Stimulated activated CD4-positive, alpha-beta T cell treated with anti-CD3 and anti-CD28 coated beads, Interleukin-1b, Interleukin-23, amount 100 ng/mL, for 48 hours (primary cell): Measurements from ENCODE around the gene SLC9A1.

ENCODE experiments used
- DNase-seq: peaks from one replicate; pipeline ENCODE4 v3.0.0-alpha.2; 2020

The SLC9A1 gene

DNA sequence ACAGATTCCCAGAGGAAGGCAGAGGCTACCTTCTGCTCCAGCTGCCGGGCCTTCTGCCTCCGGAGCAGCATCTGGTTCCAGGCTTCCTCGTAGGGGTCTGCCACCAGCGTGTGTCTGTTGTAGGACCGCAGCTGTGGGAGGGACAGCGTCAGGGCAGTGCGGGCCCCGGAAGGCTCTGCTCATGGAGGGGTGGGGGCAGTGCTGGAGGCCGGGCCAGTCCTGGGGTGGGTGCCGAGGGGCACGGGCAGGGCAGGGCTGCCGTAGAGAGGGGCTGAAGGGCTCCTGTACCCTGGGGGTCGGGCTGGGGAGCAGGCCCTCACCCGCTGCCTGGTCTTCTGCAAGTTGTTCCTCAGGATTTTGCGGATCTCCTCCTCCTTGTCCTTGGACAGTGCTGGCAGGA is 53.2 kb downstream of the SLC9A1 start:
- DNase-seq, result no peak

DNA sequence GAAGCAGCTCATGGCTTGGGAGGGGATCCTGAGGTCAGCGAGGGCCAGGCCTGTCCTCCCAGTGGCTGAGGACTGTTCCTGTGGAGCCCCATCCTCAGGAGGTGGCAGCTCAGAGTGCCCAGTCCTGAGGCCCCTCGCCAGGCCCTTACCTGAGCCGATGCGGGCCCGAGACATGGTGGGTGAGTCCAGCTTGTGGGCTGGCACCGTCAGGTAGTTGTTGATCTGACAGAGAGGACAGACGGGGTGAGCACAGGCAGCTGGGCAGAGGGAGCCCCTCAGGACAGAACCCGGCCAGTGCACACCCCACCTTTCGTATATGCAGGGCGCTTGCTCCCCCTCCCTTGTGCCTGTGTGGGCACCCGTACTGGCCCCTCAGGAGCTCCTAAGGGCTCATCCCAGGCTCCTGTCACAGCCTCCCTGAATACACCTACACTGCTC is 53.9 kb downstream of the SLC9A1 start:
- DNase-seq, result no peak

DNA sequence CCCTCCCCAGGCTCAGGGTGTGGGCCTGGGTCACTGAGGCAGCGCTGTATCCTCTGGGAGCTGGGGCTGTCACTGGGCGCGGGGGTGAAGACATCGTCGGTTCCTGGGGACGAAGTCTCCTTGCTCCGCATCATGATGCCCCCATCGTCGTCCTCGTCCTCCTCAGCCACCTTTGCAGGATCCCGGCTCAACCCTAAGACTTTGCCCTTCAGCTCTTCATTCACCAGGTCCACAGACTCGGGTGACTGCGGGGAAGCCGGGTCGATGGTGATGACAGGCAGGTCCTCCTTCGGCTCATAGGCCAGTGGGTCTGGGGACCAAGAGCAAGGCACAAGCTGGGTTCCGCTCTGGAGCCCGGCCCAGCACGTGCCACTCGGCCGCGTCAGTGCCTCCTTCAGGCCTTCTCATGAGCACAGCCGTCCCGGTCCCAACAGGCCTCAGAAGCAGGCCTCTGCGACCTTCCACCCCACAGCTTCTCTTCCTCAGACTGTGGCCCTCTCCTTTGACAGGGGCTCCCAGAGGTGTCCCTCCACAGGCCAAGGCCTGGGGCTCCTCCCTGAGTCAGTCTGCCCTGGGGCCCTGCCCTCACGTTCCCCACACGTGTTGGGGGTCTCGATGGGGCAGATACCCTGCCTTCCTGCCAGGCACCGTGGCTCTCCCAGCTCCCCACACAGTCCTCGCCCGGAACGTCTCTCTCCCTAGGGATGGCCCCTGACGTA is 54.4 kb downstream of the SLC9A1 start:
- DNase-seq, result no peak

DNA sequence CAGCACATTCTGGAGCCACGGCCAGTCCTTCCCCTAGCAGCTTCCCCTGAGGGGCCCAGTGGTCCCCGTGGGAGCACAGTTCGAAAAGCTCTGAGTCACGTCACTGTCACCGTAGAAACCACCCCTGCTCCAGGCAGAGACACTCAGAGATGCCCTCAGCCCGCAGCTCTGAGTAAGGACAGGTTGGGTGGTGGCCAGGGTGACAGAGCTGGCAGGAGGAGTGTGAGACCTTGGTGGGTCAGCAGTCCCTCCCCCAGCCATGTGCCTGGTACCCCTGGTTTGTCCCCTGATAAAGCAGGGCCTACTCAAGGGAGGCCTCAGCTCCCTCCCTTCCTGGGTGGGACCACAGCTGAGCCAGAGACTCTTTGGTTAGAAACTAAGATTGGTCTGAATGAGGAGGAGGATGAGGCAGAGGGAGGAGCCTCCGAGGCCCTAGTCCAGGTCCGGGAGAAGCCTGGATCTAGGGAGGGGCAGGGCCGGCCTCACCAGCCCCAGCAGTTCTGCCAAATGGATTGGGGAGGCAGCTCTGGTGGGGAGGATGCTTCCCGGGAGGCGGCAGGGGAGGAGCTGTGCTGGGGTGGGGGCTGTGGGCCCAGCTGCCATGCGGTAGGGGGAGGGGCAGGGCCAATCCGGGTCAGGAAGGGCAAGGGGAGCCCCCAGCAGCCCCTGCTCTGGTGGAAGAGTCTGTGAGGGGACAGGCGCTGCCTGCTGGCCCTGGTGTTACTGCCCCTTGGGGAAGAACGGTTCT is 55.2 kb downstream of the SLC9A1 start:
- DNase-seq, result peak; percentile 67

DNA sequence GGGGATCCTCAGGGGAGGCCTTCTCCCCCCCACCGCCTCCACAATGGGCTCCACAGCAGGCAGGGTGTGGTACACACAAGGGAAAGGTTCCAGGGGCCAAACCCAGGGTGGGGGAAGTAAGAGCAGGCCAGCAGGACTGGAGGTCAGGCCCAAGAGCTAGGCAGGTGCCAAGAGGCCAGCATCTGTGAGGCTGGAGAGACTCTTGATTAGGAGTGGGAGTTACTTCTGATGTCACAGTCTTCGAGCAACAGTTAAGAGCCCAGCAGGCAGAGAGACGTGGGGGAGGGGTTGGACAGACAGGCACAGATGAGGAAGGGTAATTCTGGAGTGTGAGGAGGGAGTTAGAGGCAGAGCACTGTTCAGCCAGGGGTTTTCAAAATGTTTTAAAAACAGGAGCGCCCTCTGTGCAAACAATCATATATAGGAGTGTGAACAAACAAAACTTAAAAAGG is 55.8 kb downstream of the SLC9A1 start:
- no peak for DNase-seq

DNA sequence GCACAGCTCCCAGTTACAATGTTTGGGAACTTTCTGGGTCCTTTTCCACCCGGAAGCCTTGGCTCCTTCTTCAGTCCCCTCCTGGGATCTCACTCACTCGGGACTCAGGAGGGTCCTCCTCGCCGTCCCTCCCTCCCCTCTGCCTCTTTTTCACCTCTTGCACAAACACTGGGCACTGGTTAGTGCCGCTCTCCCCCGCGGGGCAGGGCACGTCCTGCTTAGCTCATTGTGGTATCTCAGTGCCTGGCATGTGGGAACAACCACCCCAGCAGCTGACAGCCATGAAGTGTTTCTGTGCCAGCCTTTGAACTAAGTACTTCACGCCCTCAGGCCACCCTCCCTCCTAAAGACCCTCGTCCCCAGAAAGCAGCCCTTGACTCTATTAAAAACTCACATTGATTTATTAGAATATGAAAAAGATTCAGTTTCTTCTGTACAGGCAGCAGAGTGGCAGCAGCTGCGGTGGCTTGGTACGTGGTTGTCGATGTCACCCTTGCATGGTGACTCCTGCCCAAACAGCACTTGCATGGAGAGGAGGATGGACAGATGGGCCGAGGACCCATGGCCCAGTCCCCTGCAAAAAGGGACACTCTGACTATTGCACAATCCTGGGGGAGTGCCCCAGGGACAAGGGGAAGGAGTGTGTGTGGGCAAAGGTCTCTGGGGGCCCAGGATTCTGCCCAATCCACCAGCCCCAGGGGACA is 56.3 kb downstream of the SLC9A1 start:
- no peak for DNase-seq

DNA sequence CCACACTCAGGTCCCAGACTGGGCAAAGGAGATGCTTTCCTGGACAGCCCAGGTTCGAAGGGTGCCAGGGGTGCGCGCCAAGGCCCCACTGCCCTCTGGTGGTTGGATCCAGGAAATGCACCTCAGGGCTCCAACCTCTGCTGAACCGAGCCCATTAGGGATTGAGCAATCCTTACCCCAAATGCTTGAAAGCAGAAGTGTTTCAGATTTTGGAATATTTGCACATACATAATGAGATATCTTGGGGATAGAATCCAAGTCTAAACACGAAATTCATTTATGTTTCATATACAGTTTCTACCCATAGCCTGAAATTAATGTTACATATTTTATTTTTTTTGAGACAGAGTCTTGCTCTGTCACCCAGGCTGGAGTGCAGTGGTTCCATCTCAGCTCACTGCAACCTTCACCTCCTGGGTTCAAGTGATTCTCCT is 57.4 kb downstream of the SLC9A1 start:
- DNase-seq, result peak; percentile 73

DNA sequence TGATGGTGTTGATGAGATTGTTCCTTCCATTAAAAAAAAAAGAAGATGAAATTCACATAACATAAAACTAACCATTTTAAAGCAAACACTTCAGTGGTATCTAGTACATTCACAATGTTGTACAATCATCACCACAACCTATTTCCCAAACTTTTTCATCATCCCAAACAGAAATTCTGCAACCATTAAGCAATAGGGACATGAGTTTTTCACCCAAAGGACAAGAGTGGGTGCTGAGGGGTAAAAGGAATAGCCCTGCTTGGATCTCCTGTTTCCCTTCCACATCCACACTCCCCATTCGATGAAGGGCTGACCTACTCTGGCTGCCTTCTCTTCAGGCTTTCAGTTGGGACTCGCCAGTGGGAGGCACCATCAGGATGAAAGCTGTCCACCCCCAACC is 59.3 kb downstream of the SLC9A1 start:
- DNase-seq, result no peak

DNA sequence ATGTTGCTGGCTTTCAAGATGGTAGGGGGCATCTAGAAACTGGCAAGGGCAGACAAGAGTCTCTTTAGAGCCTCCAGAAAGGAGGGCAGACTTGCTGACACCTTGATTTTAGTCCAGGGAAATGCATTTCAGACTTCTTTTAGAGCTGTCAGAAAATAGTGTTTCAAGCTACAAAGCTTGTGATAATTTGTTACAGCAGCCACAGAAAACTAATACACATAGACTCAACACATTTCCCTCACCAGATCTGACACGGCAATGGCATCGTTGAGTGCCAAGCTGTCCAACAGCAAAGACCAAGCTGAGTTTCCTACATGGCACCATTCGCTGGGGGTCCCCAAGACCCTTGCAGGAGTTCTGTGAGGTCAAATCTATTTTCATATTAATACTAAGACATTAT is 62.0 kb downstream of the SLC9A1 start:
- DNase-seq, result no peak

DNA sequence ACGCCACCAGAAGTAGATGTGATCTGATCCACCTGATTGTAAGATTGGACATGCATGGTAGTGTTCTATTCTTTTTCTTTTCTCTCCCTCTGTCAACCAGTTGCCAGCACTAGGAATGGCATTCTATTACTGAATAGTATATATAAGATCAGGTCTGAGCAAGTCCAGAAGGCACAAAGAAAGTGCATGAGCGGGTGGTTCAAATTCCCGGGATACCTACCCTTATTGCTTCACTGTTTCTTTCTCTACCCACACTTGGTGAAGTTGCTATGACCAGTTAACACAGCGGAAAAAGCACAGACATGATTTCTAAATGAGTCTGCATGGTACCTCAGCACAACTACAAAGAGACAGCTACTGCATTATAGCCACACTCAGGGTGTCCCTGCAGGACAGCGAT is 64.0 kb downstream of the SLC9A1 start:
- no peak for DNase-seq

DNA sequence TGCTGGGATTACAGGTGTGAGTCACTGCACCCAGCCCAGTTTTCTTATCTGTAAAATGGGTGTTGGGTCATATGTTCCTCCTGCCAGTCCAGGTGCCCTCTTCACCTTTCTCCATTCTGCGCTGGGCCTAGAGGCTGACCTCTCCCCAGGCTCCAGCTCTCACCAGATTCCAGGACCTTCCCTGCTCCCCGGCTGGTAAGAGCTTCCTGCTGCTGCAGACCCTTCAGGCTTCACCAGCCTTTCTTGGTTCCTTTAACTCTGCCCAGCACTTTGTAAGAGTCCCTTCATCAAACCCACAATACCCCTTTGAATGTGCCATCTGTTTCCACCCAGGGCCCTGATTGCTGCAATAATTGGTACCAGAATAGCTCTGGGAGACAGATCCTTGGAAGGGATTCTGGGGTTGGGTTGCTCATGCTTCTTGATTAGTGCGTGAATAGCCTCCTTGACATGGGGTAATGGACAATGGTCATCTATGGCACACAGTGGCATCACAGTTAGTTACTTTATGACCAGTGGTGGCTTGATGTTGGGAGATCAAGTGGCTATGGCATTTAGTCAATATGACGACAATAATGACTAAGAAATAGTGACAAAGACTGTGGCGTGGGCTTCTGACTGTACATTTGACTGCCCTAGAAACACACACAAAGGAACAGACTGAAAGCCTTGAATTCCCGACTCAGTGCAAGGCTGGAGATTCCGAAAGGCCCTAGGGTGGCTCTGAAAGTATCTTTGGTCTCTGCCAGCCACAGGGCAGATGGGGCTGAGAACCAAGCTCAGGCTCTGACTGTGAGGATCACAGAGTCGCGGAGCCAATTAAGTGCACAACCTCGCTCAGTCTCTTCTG is 67.3 kb downstream of the SLC9A1 start:
- no peak for DNase-seq

DNA sequence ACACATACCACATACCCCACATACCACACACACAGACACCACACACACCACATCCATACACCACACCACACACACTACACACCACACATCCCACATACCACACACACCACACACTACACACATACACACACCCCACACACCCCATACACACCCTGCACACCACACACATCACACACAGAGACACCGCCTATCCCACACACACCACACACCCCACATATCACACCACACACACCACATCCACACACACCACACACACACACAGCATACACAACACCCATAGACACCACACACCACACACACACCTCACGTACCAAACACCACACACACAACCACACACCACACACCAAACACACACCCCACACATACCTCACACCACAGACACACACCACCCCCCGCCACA is 68.3 kb downstream of the SLC9A1 start:
- DNase-seq, result no peak

DNA sequence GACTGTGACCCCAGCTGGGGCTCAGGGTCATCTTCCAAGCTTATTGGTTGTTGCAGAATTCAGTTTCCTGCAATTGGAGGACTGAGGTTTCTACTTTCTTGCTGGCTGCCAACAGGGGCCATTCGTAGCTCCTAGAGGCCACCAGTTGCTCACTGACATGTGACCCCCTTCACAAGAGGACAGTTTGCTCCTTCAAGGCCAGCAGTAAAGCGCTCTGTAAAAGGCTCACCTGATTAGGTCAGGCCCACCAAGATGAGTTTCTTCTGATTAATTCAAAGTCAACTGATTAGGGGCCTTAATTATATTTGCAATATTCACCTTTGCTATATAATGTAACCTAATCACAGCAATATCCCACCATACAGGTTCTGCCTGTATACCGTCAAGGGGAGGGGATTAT is 68.9 kb downstream of the SLC9A1 start:
- DNase-seq, result no peak

DNA sequence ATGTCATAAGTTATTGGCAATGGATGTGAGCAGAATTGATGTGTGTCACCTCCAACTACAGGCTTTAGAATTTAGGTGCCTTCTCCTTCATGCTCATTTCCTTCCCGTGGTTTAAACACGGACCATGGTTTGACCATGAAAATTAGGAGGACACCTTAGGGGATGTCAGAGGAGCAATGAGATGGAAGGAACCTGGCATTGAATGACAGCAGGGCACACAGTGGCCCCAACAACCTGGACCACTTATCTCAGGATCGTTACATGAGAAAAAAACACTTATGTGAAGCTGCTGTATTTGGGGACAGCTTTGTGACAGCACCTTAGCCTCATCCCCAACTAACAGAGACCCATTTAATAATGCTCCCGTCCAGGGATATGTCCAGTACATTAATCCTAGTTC is 70.8 kb downstream of the SLC9A1 start:
- DNase-seq, result no peak

DNA sequence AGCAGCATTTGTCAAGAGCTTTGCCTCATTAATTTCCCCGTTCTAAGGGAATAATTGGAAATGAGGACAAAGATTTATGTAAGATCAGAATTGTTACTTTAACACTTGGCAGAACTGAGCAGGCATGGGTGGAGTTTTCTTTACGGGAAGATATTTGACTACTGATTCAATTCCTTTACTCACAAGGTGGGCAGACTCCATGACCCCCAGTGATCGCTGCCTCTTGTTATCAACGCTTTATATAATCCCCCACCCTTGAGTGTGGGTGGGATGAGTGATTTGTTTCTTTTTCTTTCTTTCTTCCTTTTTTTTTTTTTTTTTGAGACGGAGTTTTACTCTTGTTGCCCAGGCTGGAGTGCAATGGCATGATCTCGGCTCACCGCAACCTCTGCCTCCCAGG is 77.0 kb downstream of the SLC9A1 start:
- DNase-seq, result no peak

DNA sequence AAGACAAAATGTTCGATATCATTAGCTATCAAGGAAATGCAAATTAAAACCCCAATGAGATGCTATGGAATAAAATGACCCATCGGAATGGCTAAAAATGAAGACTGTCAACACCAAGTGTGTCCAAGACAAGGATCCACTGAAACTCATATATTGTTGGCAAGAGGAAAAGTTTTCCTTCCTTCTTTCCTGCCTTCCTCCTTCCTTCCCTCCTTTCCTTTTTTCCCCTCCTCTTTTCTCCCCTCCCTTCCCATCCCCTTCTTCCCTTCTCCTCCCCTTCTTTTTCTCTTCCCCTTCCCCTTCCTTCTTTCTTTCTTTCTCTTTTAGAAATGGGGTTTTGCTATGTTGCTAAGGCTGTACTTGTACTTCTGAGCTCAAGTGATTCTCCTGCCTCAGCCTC is 78.1 kb downstream of the SLC9A1 start:
- no peak for DNase-seq

DNA sequence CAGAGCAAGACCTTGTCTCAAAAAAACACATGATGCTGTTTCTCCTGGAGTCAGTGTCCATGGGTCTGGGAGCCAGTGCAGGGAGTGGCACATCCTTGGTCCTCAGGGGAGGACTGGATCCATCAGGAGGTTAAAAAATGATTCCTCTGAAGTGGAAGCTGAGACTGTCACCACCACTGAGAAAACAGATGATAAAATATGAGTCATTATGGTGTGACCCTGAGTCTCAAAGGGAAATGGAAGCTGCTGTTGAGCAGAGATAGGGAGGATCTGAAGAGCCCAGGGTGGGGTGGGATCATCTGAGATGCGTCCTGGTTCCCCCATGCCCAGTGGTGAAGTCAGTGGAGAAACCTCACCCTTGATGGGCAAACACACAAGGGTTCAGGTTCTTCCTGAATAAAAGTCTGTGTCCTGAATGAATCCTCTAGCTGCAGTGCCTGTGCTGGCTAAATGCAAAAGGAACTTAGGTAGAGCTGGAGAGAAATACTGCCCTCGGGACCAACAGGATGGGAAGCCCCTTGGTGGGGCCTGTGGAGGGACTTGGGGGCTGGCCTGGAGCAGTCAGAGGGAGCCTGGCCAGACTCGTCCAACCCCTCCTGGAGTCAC is 80.6 kb downstream of the SLC9A1 start:
- no peak for DNase-seq

DNA sequence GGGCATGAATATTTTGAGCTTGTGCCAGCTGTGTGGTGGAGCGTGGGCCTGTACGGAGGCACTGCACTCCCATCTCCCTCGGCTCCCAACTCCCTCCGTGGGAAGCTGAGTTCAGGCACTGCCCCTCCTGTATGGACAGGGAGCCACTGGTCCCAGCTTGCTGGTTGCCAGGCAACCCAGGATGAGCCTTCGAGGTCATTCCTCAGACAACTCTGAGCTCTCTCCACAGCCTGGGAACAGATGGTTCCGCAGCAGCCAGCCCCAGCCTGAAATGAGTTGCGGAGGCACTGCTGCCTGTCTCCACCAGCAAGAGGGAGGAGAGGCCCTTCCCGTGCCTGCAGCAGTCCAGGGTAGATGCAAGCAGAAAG is 83.9 kb downstream of the SLC9A1 start:
- no peak for DNase-seq

DNA sequence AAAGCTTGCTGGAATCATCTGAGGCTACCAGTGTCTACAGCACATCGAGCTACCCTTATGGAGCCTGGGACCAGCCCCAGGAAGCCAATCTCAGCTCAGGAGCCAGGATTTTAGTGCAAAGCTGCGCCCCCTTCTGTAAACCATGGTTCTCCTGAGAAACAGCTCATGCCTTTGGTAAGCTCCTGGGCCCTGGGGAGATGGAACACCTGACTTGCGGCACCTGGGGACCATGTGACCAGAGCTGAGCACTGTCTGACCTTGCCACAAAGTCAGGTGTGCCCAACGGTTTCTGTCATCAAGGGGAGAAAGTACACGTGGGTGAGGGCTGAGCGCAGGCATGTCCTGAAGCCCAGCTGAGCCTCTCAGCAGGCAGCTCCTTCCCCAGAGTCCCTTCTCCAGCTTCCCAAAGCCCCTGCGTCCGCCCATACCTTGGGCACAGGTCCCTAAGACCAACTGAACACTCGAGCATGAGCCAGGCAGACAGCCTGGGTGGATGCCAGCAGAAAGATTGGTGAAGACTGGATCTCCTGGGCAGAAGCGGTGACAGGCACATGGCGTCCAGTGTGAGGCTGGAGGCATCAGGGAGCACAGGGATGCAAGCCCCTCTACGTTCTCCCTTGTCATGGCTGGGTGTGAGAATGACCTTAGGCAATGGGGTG is 84.4 kb downstream of the SLC9A1 start:
- no peak for DNase-seq

DNA sequence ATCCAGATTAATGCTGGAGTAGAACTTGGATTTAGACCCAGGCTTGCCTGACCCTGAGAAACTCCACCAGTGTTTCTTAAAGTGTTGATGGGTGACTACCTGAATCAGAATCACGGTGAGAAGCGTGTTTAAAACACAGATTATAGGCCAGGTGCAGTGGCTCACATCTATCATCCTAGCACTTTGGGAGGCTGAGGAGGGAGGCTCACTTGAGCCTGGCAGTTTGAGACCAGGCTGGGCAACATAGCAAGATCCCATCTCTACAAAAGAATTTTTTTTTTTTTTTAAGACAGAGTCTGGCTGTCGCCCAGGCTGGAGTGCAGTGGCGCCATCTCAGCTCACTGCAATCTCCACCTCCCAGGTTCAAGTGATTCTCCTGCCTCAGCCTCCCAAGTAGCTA is 86.0 kb downstream of the SLC9A1 start:
- DNase-seq, result no peak

DNA sequence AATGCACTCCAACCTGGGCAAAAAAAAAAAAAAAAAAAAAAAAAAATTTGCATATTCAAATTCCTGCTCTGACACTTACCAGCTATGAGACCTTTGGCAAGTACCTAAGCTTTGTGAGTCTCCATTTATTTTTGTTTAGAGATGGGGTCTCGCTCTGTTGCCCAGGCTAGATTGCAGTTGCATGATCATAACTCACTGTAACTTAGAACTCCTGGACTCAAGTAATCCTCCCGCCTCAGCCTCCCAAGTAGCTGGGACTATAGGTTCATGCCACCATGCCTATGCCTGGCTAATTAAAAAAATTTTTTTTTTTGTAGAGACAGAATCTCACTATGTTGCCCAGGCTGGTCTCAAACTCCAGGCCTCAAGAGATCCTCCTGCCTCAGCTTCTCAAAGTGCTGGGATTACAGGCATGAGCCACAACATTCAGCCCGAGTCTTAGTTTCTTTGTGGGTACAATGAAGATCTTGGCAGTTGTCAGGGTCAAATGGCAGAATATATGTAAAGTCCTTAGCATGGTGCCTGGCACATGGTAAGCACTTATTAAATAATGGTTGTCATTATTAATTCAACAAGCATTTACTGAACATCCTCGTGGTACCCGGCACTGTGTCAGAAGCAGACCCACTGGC is 88.8 kb downstream of the SLC9A1 start:
- DNase-seq, result no peak

DNA sequence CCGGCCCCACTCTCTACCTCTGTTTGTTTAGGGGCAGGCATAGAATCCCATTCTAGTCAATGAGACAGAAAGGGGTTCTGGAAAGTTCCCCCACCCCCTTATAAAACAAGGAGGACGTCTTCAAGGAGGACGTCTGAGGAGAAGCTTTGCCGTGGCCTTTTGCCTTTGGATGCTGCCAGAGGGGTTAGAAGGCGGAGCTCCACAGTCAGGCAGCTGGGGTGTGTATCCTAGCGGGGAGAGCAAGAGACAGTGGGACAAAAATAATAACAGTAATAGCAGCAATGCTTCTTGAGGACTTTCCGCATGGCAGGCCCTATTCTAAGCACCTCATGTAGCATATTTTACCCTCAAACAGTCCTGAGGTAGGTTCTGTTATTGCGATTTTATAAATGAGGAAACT is 94.0 kb downstream of the SLC9A1 start:
- no peak for DNase-seq
